HG03064 (cell line): ENCODE measurements around the gene MSMO1.
A peak's percentile ranks its signal among the peaks of the same experiment; 100 is the strongest.
"Not testable (repeated sequence)": the region's sequence is repeated elsewhere in the genome, so short reads cannot be mapped to it uniquely, and the experiment has no call there.

Experiments used
- ATAC-seq: cut with Tn5 transposase; IDR thresholded peaks from one replicate; pipeline ENCODE4 v1.9.1; 2021; ENCODE audit warnings: low read depth; ENCODE audit not compliant: unreplicated experiment

MSMO1 gene

DNA sequence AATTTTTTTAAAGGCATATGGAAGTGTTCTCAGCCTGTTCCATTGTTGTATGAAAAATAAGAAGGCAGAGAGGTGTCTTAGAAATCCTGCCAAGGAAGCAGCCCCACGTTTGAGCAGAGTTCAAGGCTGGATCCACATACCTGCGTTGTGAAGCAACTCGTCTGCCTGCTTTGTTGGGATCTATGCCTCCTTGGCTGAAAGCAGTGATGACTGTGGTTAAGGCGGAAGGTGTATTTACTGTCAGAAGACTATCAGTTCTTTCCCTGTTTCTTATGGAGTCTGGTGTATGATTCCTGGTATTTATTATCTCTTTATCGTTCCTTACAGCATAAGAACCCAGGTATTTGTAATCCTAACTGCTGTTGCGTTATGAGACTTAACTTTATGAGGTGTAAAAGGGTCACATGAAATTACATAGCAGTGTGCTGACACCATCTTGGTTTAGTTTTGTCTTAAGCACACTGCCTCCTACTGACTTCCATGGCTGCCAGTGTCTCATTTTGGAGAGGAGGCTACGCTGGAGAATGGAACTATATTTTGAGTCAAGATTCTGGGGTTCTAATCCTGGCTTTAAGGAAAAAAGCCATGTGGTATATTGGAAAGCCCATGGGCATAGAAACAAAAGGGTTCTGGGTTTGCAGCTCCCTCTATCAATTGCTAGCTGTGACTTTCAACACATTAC is 3.1 kb upstream of the MSMO1 start:
- ATAC-seq = no peak

DNA sequence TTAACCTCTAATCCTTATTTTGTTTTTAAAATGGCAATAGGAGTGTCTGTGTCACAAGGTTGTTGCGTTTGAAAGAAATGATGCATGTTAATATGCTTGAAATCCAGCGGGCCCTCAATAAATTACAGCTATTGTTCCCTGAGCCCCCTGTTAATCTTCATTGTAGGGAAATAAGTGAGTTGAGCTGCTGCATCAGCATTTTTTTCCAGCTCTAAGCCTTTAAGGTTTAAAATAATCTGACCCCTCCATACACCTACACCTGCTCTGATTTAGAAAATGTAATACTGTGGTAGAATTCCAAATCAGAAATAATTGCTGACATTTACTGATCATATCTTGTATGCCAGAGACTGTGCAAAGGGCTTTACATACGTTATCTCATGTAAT is 2.6 kb upstream of the MSMO1 start:
- no peak for ATAC-seq

DNA sequence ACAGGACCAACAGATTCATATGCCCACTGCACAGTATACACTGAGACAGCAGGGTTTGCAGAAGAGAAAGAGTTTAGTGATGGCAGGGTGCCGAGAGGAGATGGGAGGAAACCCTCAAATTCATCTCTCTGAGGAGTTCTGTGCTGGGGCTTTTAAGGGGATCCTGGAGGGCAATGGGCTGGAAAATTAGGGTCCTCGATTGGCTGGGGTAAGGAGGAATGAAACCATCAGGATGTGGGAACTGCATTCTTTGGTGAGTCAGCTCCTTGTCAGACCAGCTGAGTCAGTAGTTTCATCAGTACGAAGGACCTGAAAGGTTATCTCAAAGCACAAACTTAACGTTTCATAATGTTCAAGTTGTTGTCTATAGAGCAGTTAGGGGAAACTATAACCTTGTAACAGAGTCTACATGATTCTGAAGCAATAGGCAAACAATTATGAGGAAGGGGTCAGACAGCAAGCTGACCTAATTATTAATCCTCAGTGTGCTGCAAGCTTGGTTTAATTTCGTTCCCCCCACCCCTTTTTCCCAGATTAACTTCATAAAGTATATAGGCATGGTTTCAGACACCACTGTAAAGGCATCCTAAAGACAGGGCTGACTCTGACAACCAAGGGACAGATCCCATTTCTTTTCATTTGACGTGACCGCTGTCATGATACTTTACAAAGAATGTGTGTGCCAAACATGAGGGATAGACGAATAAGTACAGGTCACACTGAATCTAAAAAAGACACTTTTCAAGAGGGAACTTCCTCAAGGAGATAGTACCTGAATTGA is 1.5 kb upstream of the MSMO1 start:
- no peak for ATAC-seq

DNA sequence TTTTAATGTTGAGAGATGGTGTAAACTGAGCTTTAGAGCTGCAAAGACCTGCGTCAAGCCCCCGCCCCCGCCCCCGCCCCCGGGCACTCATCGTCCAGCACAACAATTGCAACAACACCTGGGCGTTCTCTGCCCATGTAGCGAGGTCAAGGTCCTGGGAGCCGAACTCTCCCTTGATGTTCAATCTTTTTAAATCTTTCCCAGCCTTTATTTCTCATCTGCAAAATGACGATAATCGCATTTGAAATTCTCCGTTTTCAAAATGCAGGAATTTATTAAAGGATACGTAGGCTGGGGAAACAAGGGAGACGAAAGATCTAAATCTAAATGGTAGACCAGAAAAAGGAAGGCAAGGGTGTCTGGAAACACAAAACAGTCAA is 648 bp upstream of the MSMO1 start:
- ATAC-seq = peak; percentile 20

DNA sequence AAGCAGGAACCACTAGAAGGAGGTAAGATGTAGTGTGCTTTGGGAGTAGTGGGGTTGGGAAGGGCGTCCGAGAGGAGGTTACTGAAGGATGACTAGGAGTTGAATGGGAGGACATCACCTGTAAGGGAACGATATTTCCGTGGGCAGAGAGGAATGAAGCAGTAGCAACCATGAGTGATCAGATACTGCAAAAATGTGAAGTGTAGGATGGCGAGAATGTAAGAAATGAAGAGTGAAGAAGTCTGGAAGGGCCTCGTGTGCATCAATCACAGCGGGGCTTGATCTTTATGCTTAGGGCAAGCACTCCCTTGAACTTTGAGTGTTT is 594 bp downstream of the MSMO1 start:
- ATAC-seq = no peak

DNA sequence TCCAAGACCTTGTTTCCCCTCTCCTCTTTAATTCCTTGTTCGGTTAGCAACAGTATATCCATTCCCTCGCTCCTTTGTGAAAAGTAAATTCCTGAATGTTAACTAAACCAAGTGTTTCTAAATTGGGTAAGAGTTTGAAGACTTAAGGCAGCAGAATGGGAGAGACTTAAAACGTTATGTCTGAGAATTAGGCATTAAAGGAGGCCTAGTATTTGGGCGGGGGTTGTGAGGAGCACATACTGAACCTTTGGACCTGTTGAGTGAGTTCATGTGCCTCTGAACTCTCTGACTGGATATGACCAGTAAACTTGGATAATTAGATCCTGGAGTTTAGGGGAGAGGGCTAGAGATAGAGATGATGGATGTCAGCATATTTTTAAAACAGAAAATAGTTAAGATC is 1.2 kb downstream of the MSMO1 start:
- no peak for ATAC-seq

DNA sequence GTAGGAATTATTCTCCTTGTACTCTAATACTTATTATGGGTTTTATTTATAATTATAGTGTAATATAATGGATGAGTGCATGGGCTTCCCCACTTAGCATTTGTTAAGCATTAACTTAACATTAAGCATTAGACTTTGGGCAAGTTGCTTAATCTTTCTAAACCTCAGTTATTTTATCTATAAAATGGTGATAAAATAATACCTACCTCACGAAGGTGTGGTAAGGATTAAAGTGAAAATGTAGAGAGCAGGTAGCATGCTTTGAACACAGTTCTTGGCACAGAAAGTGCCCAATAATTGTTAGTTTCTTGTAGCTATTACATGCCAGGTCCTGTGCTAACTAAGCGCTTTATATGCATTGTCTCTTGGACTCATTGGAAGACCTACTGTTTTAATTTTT is 2.6 kb downstream of the MSMO1 start:
- no peak for ATAC-seq

DNA sequence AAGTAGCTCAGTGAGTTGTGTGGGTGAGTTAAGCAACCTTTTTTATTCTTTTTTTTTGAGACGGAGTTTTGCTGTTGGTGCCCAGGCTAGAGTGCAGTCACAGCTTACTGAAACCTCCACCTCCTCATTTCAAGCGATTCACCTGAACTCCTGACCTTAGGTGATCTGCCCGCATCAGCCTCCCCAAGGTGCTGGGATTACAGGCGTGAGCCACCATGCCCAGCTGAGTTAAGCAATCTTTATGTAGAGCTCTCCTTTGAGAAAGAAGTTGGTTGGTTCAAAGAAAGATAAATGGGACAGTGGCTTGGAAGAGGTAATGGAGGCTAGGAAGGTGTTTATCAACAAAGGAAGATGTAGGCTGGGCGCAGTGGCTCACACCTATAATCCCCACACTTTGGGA is 3.2 kb downstream of the MSMO1 start:
- no peak for ATAC-seq

DNA sequence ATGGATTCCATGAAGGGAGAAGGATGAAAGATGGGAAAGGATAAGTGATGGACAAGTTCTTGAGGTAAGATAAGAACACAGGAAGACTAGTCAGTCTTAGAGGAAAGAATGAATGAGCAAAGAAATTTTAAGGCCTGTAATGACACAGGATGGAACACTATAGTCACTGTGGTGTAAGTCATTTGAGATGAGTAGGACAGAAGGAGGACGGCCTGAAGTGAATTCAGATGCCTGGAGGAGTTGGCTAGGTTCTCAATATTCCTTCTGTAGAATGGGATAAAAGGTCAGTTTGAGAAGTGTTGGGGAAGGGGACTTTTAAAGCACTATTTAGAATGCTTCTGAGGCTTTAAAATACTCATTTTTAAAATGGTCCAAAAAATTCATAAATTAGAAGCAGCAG is 3.9 kb downstream of the MSMO1 start:
- ATAC-seq = no peak

DNA sequence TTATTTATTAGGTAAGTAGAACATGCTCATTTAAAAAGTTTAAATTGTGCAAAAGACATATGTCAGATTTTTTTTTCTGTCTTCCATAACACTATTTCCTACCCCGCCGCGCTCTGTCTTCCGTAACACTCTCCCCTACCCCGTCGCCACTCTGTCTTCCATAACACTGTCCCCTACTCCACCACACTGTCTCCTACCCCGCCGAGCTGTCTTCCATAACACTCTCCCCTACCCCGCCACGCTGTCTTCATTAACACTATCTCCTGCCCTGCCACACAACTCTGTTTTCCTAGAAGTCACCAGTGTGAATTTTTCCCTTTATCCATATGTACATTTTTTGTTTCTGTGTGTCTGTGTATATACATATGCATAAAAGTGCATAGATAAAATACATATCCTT is 4.4 kb downstream of the MSMO1 start:
- ATAC-seq = no peak

DNA sequence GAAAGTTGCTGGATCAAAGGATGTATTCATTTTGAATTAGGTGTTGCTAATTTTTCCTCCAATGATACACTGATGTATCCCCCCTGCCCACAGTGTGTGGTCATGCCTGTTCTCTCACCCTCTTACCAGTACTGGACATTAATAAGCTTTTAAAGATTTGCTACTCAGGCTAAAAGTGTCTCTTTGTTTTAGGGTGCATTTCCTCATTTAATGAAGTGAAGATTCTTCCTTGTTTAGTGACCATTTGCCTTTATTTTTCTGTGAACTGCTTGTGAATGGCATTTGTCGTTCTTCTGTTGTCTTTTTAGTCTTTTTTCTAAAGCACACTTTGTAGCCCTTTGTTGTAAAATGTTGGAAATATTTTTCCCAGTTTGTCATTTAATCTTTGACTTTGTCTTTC is 5.0 kb downstream of the MSMO1 start:
- no peak for ATAC-seq

DNA sequence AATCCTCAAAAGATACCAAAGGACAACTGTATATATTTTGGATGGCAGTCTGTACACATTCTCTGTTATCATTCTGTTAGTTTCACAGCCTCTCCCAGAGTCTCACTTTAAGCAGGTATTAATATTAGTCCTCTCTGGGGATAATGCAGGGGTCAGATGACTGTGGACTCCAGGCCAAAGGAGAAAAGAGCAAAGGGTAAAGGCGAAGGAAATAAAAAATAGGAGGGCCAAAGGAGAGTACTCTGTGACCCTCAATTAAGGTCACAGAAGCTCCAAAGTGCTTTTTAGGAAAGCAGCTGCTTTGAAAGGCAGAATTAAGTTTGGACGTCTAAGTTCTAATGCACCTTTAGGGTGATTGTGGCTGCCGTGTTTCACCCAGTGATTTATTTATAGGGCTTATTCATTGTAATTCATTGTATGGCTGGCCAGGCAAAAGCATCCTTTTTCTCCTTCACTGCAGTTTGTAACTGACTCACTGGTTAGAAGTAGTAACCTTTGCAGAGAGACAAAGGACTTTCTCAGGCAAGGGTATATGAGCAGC is 7.8 kb downstream of the MSMO1 start:
- no peak for ATAC-seq

DNA sequence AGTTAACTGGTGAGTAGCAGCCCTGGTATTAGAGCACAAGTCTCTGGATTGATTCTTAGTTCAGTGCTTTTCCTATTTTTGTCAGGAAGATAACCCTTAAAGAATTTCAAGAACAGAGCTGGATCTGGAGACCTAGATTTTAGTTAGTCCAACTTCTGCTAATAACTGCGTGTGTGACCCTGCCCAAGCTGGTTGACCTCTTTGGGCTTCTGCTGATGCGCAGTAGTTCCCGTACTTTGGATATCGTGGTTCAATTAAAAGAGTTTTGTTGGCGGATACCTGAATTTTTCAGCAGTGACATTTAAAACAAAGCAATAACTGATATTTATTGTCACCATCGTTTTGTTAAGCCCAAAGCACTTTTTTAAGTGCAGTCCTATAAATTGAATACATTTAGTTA is 9.3 kb downstream of the MSMO1 start:
- ATAC-seq = no peak

DNA sequence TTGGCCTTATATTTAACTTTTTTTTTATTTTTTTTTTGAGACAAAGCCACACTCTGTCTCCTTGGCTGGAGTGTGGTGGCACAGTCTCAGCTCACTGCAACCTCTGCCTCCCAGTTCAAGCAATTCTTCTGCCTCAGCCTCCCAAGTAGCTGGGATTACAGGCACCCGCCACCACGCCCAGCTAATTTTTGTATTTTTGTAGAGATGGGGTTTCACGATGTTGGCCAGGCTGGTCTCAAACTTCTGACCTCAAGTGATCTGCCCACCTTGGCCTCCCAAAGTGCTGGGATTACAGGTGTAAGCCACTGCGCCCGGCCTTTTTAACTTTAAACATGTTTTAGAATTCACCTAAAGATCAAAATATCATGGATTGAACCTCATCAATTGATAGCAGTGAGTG is 14.9 kb downstream of the MSMO1 start:
- ATAC-seq = not testable (repeated sequence)

DNA sequence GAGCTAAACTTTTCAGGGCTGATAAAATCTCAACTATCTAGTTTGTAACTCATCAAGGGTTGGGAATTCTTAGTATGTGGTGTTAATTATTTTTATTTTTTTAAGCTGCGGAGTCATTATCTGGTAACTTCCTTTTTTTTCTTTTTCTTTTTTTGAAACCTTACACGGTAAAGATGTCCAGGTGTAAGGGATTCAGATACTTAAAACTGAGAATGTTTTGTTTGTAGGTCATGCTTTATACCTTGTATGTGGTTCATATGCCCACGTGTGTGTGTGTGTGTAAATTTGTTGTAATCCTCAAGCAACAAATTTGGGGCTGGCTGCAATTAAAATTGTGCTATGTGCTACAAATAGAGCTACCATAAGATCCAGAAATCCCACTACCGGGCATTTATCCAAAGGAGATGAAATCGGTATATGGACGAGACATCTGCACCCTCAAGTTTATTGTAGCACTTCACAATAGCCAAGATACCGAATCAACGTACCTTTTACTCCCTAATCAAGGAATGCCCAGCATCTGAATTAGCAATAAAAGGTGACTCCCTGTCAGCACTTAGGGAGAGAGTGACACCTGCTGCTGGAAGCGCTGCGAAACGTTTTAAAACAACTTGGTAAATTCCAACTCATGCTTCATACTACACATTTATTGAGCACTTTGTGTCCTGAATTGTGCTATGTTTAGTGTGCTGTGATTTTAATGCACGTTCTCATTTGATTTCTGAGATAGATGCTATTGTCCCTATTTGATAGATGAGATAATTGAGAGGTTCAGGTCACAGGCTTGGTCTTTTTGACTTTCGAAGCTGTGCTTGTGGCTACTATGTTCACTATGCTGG is 16.1 kb downstream of the MSMO1 start:
- no peak for ATAC-seq

DNA sequence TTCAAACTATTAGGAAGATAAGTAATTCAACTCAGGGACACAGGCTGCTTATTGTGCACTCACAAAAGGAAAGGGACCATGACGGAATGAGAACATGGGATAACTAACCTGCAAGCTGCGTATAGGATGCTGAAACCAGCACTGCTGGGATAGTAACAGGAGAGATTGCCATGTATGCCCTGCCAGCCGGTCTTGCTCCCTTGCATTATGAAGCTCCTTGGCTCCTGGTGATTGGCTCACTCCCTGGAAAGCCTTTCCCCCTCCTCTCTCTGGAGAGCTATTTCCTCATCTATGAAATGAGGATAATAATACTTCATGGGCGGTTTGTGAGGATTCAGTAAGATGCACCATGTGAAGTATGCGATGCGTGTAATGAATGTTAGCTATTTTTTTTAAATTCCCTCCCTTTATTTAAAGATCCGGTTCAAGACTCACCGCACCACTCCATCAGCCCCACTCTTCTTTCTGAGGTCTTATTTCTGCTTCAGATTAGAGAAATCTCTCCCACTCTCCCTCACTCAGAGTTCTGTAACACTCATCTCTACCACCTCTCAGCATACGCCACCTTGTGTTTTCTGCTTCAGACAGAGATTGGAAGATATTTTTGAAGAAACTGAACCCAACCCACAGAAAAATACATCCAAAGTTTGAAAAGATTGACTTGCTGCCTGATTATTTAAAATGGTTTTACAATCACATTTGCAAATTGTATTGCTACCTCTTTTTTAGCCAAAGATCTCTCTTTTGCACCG is 18.4 kb downstream of the MSMO1 start:
- no peak for ATAC-seq

DNA sequence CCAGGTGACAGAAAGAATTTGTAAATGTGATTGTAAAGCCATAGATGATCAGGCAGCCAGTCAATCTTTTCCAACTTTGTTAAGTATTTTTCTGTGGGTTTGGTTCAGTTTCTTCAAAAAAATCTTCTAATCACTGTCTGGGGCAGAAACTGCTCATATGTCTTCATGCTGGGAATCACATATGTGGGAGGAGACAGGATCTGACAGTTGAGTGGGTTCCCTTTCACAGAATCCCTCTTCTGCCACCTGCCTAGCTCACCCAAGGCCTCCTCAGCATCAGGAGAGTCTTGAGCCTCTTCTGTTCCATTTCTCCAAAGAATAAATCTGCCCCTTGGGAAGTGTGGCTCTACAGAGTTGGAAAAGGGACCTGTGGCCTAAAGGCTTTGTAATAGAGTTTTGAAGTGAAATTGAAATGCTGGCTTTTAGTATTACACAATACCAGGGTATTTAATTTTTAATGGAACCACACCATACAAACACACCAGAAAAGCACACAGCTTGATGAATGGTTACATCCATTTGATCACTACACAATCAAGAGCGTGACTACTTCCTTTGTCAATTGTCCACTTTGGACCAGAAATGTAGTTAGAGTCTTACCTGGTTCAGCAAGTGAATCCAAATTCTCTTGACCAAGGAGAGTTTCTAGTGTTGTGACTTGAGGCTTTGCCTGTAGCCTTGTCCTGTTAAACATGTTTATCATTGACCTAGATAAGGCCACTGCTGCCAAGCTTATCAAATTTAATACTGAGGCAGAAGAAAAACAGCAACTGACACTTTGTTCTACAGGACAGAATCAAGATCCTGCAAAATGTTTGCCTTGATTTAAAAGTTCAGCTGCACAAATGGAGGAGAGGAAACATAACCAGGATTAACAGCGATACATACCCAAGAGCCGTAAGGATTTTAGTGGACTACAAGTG is 20.4 kb downstream of the MSMO1 start:
- ATAC-seq = no peak

DNA sequence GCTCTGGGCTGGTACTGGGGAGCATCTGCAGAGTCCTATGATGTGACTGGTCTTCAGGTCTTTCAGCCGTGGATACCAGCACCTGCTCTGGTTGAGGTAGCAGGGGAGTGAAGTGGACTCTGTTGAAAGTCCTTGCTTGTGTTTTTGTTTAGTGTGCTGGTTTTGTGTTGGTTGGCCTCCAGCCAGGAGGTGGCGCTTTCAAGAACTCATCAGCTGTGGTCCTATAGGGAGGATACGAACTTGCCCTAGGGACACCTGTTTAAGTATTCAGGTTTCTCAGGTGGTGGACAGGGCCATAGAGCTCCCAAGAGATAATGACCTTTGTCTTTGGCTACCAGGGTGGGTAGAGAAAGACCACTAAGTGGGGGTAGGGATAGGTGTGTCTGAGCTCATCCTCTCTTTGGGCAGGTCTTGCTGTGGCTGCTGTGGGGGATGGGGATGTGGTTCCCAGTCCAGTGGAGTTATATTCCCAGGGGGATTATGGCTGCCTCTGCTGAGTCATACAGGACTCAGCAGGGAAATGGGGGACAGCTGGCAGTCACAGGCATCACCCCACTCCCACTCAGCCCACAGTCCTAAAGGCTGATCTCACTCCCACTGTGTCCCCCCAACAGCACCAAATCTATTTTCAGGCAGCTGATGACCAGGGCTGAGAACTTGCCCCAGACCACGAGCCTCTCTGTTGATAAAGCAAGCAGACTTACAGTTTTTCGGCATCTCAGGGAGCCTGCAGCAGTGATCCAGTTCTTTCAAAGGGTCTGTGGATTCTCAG is 24.1 kb downstream of the MSMO1 start:
- ATAC-seq = no peak

DNA sequence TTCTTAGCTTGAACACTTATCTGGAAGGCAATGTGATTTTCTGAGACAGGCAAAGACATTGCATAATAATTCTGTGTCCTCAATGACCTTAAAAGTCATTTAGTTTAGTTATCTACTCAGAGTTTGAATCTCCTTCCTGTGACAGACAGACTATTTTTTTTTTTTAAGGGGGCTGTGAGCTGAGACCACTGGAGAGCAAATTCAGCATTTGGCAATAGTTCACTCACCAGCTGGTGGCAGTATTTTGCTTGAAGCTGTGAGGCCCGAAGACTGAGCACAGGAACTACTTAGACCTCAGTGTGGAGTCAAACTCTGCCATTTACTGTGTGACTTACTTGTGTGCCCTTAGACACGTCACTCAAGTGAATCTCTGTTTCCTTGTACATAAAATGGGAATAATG is 28.4 kb downstream of the MSMO1 start:
- ATAC-seq = no peak
